GM21447 (cell line): ENCODE measurements around the gene PRKD3.
"Not testable (repeated sequence)": the region's sequence is repeated elsewhere in the genome, so short reads cannot be mapped to it uniquely, and the experiment has no call there.

Experiments
- ATAC-seq: cut with Tn5 transposase; IDR thresholded peaks from one replicate; pipeline ENCODE4 v1.9.1; 2021; ENCODE audit not compliant: unreplicated experiment

Gene PRKD3

DNA sequence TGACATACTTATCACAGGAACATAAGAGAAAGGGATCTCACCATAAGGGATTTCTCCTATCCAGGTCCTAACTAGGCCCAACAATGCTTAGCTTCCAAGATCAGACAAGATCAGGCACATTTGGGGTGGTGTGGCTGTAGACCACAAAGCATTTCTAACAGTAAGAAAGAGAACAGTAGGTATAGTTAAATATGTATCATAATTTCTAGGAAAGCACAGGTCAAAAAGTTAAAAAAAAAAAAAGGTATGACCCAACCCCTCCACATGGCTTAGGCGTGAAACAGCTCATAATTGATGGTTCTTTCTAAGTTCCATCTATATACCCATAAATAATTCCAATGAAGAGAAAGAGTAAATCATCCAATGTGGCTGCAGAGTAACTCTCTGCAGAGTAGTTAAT lies 6.9 kb downstream of the PRKD3 start:
- ATAC-seq: no peak

DNA sequence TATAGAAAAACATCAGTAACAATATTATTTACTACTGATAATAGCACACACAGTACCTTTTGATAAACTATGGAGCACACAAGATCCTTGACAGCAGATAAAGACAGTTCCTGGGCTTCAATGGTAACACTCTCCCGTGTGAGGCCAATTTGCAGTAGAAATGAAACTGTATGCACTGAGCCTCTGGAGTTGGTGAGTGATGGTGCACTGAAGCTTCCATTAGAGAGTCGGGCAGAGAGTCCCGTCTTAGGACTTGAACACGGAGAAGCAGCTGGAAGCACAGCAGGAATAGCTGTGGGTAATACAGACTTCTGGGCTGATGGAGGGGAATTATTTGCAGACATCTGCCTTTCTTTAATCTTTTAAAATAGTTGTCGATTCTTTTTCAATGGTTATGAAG lies 8.5 kb downstream of the PRKD3 start:
- ATAC-seq: no peak

DNA sequence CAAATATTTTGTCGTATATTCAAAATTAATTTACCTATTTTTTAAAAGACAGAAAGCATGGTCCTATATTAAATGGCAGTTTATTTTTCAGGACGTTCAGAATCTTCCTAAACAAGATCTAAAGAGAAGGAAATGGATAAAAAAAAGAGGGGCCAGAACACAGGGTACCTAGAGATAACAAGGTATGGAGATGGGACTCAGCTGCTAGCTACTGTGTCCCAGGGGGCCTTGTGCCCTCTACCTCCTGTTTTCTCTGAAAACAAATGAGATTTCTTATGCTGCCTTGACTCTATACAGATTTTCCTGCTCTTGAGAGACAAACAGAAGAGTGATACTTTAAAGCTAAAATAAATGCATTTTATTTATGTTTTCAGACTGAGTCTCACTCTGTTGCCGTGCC lies 9.3 kb downstream of the PRKD3 start:
- no peak for ATAC-seq

DNA sequence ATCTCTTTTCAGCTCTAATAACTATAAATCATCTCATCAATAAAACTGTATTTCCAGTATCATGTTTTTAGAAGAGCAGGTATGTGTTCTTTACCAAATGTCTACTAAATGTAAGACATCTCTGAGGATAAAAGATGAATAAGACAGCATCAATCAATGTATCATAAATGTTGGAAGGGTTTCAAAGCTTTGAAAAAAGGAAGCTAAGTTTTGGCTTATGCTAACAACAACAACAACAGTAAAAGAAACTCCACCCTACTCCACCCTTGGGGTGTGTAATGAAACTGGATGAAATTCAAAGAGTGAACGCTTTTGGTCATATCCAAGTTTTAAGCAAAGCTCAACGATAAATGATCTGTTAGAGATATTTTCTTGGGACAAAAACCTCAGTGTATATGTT lies 17.1 kb downstream of the PRKD3 start:
- no peak for ATAC-seq

DNA sequence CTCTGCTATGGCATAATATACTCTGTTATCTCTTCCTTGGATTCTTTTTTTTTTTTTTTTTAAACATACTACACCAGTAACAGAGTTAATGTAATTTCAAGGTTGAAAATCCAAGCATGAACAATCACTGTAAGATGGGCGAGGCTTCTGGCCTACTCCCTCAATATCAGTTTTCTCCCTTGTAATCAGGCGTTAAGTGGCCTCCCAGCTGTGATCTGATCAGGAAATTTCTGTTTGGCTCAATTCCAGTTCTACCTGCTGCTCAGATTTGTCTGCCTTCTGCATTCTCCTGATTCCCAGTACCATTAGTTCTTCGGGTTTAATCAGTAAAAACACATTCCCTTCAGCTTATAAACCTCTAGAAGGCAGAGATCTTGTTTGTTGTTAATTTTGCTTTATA lies 18.6 kb downstream of the PRKD3 start:
- no peak for ATAC-seq

DNA sequence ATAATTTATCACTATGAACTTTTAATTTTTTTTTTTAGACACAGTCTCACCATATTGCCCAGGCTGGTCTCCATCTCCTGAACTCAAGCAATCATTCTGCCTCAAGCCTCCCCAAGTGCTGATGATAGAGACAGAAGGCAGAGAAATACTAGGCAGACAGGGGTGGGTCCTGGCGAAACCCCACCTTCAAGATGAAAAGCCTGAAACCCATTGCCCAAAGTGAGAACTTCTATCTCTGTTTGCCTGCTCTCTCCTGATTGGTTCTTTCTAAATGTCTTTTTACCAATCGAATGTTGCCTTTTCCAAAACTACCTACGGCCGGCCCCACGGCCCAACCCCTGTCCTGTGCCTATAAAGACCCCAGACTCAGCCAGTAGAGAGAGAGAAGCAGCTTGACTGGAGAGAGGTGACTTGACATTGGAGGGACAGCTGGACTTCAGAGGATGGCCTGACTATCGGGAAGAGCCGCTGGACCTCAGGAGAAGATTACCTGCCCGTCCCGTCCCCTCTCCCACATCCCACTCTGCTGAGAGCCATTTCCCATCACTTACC lies 21.9 kb downstream of the PRKD3 start:
- no peak for ATAC-seq

DNA sequence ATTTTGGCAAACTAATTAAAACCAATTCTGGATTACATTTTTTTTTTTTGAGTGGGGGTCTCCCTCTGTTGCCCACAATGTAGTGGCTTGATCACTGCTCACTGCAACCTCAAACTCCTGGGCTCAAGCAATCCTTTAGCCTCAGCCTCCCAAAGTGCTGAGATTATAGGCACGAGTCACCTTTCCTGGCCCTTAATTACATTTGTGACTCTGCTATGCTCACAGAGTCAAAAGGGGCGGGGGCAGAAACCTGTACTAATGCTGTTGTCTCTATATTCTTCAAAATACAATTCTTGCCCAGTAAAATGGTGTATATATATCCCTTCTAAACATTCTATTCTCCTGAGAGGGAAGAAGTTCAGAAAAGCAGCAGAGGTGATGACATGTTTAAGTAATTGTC lies 23.2 kb downstream of the PRKD3 start:
- no peak for ATAC-seq

DNA sequence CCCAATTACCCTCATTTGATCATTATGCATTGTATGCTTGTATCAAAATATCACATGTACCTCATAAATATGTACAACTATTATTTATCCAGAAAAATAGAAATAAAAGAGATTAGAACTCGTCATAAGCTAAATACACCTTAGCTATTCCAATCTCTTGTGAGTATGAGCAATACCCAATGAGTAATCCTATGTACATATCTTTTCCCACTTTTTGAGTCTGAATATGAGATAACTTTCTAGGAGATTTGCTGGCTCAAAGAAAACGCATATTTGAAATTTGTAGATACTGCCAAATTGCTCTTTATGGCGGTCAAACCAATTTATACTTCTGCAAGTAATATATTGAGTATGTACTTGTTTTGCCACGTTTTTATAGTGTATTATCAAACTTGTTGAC lies 24.1 kb downstream of the PRKD3 start:
- ATAC-seq: no peak

DNA sequence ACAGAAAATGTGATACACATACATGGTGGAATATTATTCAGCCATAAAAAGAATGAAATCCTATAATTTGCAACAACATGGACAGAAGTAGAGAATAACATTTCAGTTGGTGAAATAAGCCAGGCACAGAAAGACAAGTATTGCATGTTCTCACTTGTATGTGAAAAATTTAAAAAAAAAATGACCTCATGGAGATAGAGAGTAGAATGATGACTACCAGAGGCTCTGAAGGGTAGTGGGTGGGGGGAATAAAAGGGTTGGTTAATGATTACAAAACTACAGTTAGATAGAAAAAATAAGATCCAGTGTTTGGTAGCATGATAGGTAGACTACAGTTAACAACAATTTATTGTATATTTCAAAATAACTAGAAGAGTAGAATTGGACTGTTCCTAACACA lies 24.5 kb downstream of the PRKD3 start:
- ATAC-seq: no peak

DNA sequence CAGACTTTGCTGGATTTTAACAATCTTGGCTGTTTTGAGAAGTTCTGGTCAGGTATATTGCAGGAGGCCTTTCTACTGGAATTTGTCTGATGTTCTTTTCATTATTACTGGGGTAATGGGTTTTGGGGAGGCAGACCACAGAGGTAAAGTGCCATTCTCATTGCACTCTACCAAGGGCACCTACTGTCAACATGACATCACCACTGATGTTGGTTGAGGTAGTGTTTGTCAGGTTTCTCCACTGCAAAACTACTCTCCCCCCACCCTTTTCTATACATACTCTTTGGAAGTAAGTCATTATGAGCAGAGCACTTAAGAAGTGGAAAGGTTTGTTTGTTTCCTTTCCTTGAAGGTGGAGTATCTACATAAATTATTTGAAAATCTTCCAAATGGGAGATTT lies 27.0 kb downstream of the PRKD3 start:
- no peak for ATAC-seq

DNA sequence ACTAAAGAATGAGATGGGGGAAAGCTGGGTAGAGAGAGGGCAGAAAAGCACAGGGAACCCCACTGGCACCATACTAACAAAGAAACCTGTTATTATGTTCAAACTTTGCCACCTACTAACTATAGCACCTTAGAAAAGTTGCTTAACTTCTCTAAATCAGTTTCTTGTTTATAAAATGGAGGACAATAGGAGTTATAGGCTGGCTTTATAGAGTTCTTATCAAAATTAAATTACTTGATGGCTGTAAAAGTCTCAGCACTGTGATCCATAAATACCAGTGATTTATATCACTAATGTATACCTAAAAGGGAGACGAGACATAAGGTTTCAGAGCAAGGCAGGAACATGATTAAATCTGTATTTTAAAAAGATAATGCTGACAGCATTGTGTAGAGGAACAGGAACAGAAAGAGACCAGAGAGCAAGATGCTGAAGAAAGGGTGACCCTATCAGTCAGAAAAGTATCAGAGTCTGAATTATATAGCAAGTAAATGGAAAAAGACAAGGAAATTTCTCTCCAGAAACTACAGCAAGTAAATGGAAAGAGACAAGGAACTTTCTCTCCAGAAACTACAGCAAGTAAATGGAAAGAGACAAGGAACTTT lies 29.1 kb downstream of the PRKD3 start:
- no peak for ATAC-seq

DNA sequence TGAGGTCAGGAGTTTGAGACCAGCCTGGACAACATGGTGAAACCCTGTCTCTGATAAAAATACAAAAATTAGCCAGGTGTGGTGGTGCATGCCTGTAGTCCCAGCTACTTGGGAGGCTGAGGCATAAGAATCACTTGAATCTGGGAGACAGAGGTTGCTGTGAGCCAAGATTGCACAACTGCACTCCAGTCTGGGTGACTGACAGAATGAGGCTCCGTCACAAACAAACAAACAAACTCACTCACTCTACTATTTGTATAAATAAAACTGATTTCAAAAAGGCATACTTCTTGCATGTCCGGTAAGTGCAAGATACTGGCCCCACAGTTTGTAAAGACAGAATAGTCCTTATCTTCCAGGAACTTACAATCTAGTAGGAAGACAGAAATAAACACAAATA lies 29.8 kb downstream of the PRKD3 start:
- not testable (repeated sequence) for ATAC-seq

DNA sequence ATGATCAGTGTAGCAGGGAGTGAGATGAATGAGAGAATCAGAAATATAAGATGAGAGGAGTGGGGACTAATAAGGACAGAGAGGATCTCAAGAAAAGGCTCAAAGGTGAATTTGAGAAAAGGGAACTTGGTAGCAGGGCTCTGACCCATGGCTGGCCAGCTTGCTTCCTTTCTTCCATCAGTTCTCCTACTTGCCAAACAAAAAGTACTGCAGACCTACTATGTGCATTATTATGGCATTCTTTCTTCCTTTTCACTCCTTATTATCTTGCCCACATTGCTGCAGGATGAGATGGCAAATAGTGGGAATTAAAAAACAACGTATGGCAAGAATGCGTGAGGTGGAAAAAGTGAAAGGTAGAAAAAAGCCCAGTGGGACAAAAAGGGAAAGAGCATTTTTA lies 33.0 kb downstream of the PRKD3 start:
- ATAC-seq: no peak

DNA sequence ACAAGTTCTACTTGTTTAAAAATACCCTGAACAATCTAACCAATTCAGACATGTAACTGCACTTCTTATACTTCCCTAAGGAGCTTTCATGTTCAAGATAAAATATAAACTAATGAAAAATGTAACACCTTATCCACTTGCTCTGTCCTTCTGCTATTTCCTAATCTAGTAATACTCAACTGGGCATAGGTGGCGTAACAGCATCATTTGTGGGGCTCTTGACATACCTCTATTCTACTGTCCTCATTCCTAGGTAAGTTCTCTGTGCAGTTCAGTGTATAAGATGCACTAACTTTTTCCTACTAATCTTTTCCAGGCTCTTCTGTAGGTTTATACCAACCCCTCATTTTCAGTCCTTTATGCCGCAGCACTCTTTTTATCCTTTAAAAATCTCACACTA lies 36.7 kb downstream of the PRKD3 start:
- ATAC-seq: no peak

DNA sequence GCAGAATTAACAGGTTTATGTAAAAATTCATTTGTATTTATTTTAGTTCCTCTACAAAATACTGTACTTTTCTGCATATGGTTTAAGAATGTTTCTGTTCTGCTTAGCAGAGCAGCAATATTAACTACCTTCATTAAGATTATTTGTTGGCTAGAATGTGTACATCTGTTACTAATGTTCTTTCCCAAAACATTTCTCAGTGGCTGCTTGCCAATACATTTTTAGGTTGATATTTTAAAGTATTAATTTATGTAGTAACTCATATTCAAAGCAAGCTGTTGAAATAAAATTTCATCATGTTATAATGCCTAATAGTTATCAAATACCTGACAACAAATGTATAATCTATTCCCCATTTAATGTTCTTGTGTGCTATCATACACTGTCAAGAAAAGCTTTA lies 40.3 kb downstream of the PRKD3 start:
- ATAC-seq: no peak

DNA sequence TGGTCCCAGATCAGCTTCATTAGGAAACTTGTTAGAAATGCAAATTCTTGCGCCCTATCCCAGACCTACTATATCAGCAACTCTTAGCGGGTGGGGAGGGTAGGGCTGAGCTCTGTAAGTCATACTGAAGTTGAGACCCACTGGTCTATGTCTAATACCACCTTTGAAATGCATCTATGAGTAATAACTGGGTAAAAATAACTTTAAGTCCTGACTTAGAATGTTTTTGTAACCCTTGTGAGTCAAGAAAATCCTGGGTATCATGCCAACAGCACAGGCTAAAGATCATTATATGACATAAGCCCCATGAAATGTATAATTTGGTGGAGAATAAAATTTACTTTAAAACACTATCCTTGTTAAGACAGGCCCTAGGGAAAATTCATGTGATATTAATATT lies 41.4 kb downstream of the PRKD3 start:
- ATAC-seq: no peak

DNA sequence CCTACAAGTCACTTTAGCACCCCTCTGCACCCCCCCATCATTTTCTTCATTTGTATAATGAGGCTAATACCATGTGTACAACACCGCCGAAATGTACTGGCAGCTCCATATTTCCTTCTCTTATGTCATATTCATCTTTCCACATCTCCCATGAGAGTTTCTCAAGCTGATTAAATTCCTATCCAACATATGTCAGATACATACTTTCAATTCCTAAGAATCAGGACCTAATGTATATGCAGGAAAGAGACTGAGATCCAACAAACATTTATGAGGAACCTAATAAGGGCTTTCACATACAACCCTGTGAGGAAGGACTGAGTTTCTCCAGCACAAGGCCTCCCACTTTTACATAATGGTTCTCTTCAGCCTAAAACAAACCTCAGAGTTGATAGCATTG lies 41.9 kb downstream of the PRKD3 start:
- ATAC-seq: no peak

DNA sequence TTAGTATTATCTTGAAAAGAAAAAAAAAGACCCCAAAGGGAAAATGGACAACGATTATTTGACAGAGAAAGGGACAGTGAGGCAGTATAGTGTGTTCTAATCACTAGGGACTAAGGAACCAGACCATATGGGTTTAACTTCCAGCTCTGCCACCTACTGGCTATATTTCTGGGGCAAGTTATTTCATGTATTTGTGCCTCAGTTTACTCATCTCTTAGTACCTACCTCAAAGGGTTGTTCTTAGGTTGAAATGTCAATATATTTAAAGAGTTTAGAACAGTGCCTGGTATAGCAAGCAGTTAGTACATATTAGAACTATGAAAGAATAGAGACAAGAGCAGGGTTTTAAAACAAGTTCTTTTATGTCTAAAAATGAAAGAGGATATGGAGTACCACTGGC lies 42.7 kb downstream of the PRKD3 start:
- ATAC-seq: no peak

DNA sequence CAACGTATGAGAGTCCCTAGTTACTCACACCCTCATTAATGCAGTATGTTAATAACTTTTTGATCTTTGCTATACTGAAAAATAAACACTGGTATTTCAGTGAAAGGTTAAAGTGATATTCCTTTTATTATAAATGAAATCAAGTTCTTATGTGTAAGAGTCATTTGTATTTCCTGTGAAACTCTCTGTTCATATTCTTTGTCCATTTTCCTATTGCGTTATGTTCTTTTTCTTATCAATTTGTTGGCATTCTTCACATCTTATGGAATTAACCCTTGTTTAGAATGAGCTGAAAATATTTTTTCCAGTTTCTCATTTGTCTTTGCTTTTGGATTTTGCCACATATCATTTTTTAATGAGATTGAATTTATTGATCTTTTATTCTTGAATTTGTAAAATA lies 48.3 kb downstream of the PRKD3 start:
- no peak for ATAC-seq
